Gastroesophageal sphincter (tissue), 4 donors: ENCODE measurements around the gene BCL2L13. TPM values are rescaled to one million over a fixed set of nuclear protein-coding genes. Genes with fewer than 3 reads are reported as not detected.

Experiments
- ATAC-seq: fragments of 150-250 bp; one replicate; pipeline ENCODE4 v1.9.1; 2016; ENCODE audit warnings: mild to moderate bottlenecking, moderate library complexity
- H3K27ac ChIP-seq, 4 donors: fragments of 200-600 bp; sonication (generic) in 3 of 4; 1 replicate in 3 of 4; 2 replicates in 1 of 4; pipeline ENCODE4 v1.5.1; 2016 to 2019
- H3K27me3 ChIP-seq: fragments of 200-600 bp; sonication (generic); one replicate; pipeline ENCODE4 v1.5.1; 2019
- H3K36me3 ChIP-seq, 2 donors: fragments of 200-600 bp; sonication (generic); one replicate each; pipeline ENCODE4 v1.5.1; 2019; ENCODE audit warnings: control low read depth in 1 of 2
- H3K4me1 ChIP-seq, 3 donors: fragments of 200-600 bp; sonication (generic); 1 replicate in 2 of 3; 2 replicates in 1 of 3; pipeline ENCODE4 v1.5.1; 2016 to 2019; ENCODE audit warnings: control low read depth in 2 of 3
- H3K4me3 ChIP-seq, 2 donors: fragments of 200-600 bp; sonication (generic); one replicate each; pipeline ENCODE4 v1.5.1; 2019; ENCODE audit warnings: mild to moderate bottlenecking in 1 of 2, moderate library complexity in 1 of 2
- H3K9me3 ChIP-seq, 3 donors: fragments of 200-600 bp; sonication (generic); one replicate each; pipeline ENCODE4 v1.5.1; 2017 to 2019; ENCODE audit warnings: control low read depth in 2 of 3
- EP300 ChIP-seq: sonication (generic); formaldehyde crosslinking; IDR thresholded peaks from one replicate; pipeline ENCODE4 v1.6.1; 2017; ENCODE audit warnings: antibody characterized with exemption, mild to moderate bottlenecking
- POLR2A ChIP-seq, 2 donors: fragments of 450-650 bp; IDR thresholded peaks; one replicate each; pipeline ENCODE4 v1.6.1; 2017; ENCODE audit warnings: antibody characterized with exemption in 2 of 2, mild to moderate bottlenecking in 2 of 2, moderate library complexity in 1 of 2
- POLR2AphosphoS5 ChIP-seq: sonication (generic); formaldehyde crosslinking; IDR thresholded peaks from one replicate; pipeline ENCODE4 v1.6.1; 2017; ENCODE audit warnings: antibody characterized with exemption
- WGBS, 2 donors: methylation state at CpG; one replicate each; pipeline ENCODE4 v1.1.5; 2018; ENCODE audit warnings: low coverage in 1 of 2; 5-methylcytosine and 5-hydroxymethylcytosine counted together
- small RNA-seq, 4 donors: library from RNA; depleted of rRNA; stranded (forward); fragments of <200 nt; gene quantifications; one replicate each; pipeline ENCODE3, GENCODE V24; 2016
- total RNA-seq, 4 donors: library from RNA; depleted of rRNA; stranded (reverse); fragments of >200 nt; gene quantifications; one replicate each; pipeline ENCODE4 v1.1.0, GENCODE V29; 2016
- TF ChIP-seq, protein P1 (sequence below), 4 experiments: fragments of 200-600 bp in 2 of 4; fragments of 450-650 bp in 2 of 4; sonication (generic) in 1 of 4; IDR thresholded peaks; one replicate each; pipeline ENCODE4 v1.5.1; 2017 to 2019; ENCODE audit warnings: antibody characterized with exemption in 4 of 4, mild to moderate bottlenecking in 2 of 4, moderate library complexity in 2 of 4

Gene BCL2L13
- total RNA-seq, 4 donors from 2014 or later = 68.5 to 193 (median 131) TPM

DNA sequence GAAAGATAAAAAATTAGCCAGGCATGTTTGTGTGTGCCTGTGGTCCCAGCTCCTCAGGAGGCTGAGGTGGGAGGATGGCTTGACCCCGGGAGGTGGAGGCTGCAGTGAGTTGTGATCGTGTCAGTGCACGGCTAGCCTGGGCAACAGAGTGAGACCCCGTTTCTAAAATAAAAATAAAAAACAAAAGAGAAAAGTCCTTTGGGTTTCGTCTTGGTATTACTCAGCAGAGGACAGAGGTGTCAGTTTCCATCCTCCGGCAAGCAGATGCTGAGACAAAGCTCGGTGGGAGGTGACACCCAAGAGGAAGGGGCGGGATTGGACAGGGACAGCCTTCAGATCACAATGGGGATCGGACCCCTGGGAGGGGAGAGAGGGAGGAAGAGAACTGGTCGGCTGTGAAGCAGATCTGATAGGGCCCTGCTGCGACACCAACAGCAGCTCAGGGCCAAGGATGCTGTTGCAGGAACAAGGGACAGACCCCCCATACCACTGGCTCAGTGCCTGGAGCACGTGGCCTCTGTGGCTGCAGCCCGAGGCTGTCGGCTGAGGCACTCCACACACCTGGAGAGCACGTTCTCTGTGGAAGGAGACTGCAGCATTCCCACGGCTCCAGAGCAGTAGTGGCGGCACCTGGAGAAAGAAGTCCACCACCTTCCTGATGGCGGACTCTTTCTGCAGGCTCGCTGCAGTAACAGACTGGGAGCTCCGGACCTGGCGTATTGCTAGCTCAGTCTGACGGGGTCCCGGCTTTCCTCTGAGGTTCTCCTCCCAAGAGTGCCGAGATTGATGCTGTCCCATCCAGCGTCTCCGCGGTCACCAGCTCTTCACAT, 140.9 kb downstream of the BCL2L13 start:
- WGBS, 2 donors = 69 to 77% methylated on average over 5 to 11 of the region's 27 CpGs
- no peaks in the 10 kb centered on the region for H3K9me3 ChIP-seq

DNA sequence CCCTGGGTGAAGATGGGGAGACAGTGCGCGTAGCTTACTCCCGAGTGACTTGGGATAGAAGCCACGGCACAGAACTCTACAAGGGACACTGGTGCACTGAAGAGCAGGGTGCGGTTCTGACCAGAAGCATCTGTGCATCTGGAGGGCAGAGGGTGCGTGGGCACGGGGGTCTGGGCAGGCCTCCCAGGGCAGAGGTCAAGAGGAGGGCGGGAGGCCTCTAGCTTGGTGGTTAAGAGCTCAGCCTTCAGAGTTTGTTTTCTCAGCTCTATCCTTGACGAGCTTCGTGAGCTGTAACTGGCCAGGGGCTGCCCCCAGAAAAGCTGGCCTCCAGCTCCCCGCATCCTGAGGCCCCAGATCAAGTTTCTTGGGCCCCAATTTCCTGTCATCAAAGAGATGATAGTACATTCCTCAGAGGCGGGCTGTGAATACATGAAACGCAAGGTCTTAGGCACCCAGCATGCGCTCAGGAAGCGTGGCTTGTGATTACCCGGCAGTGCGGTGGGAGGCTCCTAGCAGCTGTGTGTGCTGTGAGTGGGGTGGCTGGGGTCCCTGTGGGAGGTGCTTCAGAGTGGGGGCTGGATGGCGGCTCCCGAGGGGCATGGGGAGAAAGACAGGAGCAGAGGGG, 141.7 kb downstream of the BCL2L13 start:
- Histone ChIP-seq H3K36me3 (no peaks in the 10 kb centered on the region), H3K4me1 (peaks cover 0 to 19% (median 2%) of the 10 kb centered on the region in 3 donors), H3K27ac (no peak overlapping the region), H3K27me3 (peaks cover 22% of the 10 kb centered on the region), H3K9me3 (no peaks in the 10 kb centered on the region), H3K4me3 (no peak overlapping the region)
- TF ChIP-seq POLR2AphosphoS5 (no peak), POLR2A (IDR thresholded peaks at IDR 0.05) (no peak), EP300 (no peak)
- TF ChIP-seq, protein P1, sequence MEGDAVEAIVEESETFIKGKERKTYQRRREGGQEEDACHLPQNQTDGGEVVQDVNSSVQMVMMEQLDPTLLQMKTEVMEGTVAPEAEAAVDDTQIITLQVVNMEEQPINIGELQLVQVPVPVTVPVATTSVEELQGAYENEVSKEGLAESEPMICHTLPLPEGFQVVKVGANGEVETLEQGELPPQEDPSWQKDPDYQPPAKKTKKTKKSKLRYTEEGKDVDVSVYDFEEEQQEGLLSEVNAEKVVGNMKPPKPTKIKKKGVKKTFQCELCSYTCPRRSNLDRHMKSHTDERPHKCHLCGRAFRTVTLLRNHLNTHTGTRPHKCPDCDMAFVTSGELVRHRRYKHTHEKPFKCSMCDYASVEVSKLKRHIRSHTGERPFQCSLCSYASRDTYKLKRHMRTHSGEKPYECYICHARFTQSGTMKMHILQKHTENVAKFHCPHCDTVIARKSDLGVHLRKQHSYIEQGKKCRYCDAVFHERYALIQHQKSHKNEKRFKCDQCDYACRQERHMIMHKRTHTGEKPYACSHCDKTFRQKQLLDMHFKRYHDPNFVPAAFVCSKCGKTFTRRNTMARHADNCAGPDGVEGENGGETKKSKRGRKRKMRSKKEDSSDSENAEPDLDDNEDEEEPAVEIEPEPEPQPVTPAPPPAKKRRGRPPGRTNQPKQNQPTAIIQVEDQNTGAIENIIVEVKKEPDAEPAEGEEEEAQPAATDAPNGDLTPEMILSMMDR (IDR thresholded peaks at IDR 0.05) = no peak
- no peak for ATAC-seq
- WGBS, 2 donors = 60% methylated on average over 1 of the region's 19 CpGs; no CpG with 5 or more reads in 1 of the 2 donors

More for the DNA sequence above, 140.9 kb downstream of the BCL2L13 start:
- ATAC-seq = no peak
- peaks cover 22% of the 10 kb centered on the region for H3K27me3 ChIP-seq
- H3K27ac ChIP-seq = no peak overlapping the region
- no peak overlapping the region for H3K4me3 ChIP-seq
- peaks cover 0 to 22% (median 8%) of the 10 kb centered on the region in 3 donors for H3K4me1 ChIP-seq
- TF ChIP-seq EP300 (no peak), POLR2AphosphoS5 (no peak), POLR2A (IDR thresholded peaks at IDR 0.05) (no peak)
- TF ChIP-seq, protein P1 (IDR thresholded peaks at IDR 0.05) = no peak
- H3K36me3 ChIP-seq = no peaks in the 10 kb centered on the region

Small RNAs within 50 kb of the gene (small RNA-seq; reads per million reads assigned to genes)
- gene MIR3198-1 = 0 reads per million in 4 donors

Other genes with a start within 250 kb of the BCL2L13 start
- 1 to 10 TPM in 3 of 4 donors, under 1 TPM in 1; 0.93 to 5.3 (median 1.5) TPM for gene SLC25A18, start 75.3 kb upstream of the BCL2L13 start, total RNA-seq
- 100 to 1,000 TPM; 146 to 252 (median 195) TPM for gene ATP6V1E1, start 10.0 kb upstream of the BCL2L13 start, total RNA-seq
- 10 to 100 TPM in 3 of 4 donors, 1 to 10 TPM in 1; 5.9 to 34.5 (median 21.4) TPM for gene BID, start 135.7 kb downstream of the BCL2L13 start, total RNA-seq